Fibroblast of pulmonary artery (primary cell): ENCODE data around the gene PRDM4.
"Not testable (repeated sequence)": the region's sequence is repeated elsewhere in the genome, so short reads cannot be mapped to it uniquely, and the experiment has no call there.

Experiments used
- DNase-seq: peaks from one replicate; pipeline ENCODE4 v3.0.0-alpha.2; 2010; ENCODE audit warnings: low read depth
- H3K4me3 ChIP-seq: replicated peaks from 2 replicates; pipeline ENCODE4 v1.5.1; 2011; ENCODE audit warnings: low read depth, mild to moderate bottlenecking, control low read depth, low read length, moderate library complexity
- CTCF ChIP-seq: IDR thresholded peaks from 2 replicates; pipeline ENCODE4 v1.5.1; 2011; ENCODE audit warnings: mild to moderate bottlenecking, control low read depth, low read length, inconsistent platforms; ENCODE audit errors: missing control alignments

The PRDM4 gene

GRCh38 chr12:107730618-107731341 lies 30.2 kb downstream of the PRDM4 start:
- H3K4me3 ChIP-seq: no peak overlapping the region
- TF ChIP-seq CTCF: no peak
- no peak for DNase-seq

- DNase-seq, H3K4me3 ChIP-seq: not testable (repeated sequence)
Observed at GRCh38 chr12:107727742-107728141, 33.2 kb downstream of the PRDM4 start.

GRCh38 chr12:107727327-107727726 lies 33.6 kb downstream of the PRDM4 start:
- not testable (repeated sequence) for H3K4me3 ChIP-seq, DNase-seq

- TF ChIP-seq CTCF: no peak
- H3K4me3 ChIP-seq: no peak overlapping the region
- no peak for DNase-seq
Observed at GRCh38 chr12:107718606-107719005, 42.3 kb downstream of the PRDM4 start.

- no peak for TF ChIP-seq CTCF
- no peak overlapping the region for H3K4me3 ChIP-seq
- no peak for DNase-seq
Observed at GRCh38 chr12:107715780-107716179, 45.2 kb downstream of the PRDM4 start.

GRCh38 chr12:107705522-107705921 lies 55.4 kb downstream of the PRDM4 start:
- DNase-seq: not testable (repeated sequence)

GRCh38 chr12:107704041-107704440 lies 56.9 kb downstream of the PRDM4 start:
- TF ChIP-seq CTCF: no peak
- DNase-seq: no peak

More at GRCh38 chr12:107705522-107705921, 55.4 kb downstream of the PRDM4 start:
- not testable (repeated sequence) for H3K4me3 ChIP-seq

GRCh38 chr12:107702106-107702505 lies 58.8 kb downstream of the PRDM4 start:
- DNase-seq: no peak
- TF ChIP-seq CTCF: no peak
- H3K4me3 ChIP-seq: no peak overlapping the region

More at GRCh38 chr12:107704041-107704440, 56.9 kb downstream of the PRDM4 start:
- H3K4me3 ChIP-seq: no peak overlapping the region

- TF ChIP-seq CTCF: peak; percentile 41
- H3K4me3 ChIP-seq: not testable (repeated sequence)
- DNase-seq: peak; percentile 40
Observed at GRCh38 chr12:107695772-107696171, 65.2 kb downstream of the PRDM4 start.
